OCI-LY7 (cell line): ENCODE results near the gene CAP1. TPM values are rescaled to one million over a fixed set of nuclear protein-coding genes. Genes with fewer than 3 reads are reported as not detected.

Source experiments
- BruUV-seq: library from RNA; stranded (reverse); fragments of 400-500 nt; replicated peaks from 2 replicates; lab custom pipeline; 2021; lab: Mats Ljungman, UMichigan
- CTCF ChIA-PET: fragments of 300-600 bp; sonication (Branson Sonifier 250); formaldehyde crosslinking; loops from one replicate; lab custom pipeline; 2022; ENCODE audit warnings: antibody characterized with exemption; ENCODE audit not compliant: unreplicated experiment; lab: Charles Lee
- POLR2A ChIA-PET: fragments of 300-600 bp; sonication (Branson Sonifier 250); formaldehyde crosslinking; loops from one replicate; lab custom pipeline; 2022; ENCODE audit warnings: antibody characterized with exemption; lab: Charles Lee
- DNase-seq: peaks from one replicate; pipeline ENCODE4 v3.0.0-alpha.2; 2015; ENCODE audit warnings: low spot score
- H2AFZ ChIP-seq: fragments of 200-600 bp; sonication (generic), shearing (Covaris generic); 2 replicates; pipeline ENCODE4 v1.6.1; 2014; ENCODE audit warnings: mild to moderate bottlenecking, antibody characterized with exemption, low read length, moderate library complexity
- H3K27ac ChIP-seq: fragments of 200-600 bp; sonication (generic); 2 replicates; pipeline ENCODE4 v1.5.1; 2014; ENCODE audit warnings: mixed run types, low read depth, mild to moderate bottlenecking, moderate library complexity, low read length, inconsistent platforms; ENCODE audit not compliant: poor library complexity, severe bottlenecking
- H3K36me3 ChIP-seq: fragments of 200-600 bp; sonication (generic); 2 replicates; pipeline ENCODE4 v1.6.1; 2014; ENCODE audit warnings: mild to moderate bottlenecking, antibody characterized with exemption, low read length, moderate library complexity, mixed read lengths; ENCODE audit not compliant: insufficient read depth
- H3K4me1 ChIP-seq: fragments of 200-600 bp; sonication (generic); 2 replicates; pipeline ENCODE4 v1.5.1; 2014; ENCODE audit warnings: mild to moderate bottlenecking, low read length; ENCODE audit not compliant: insufficient read depth, poor library complexity, severe bottlenecking
- H3K4me2 ChIP-seq: fragments of 200-600 bp; sonication (generic); 2 replicates; pipeline ENCODE4 v1.6.1; 2014; ENCODE audit warnings: mild to moderate bottlenecking, low read length
- H3K4me3 ChIP-seq: fragments of 200-600 bp; sonication (generic); 2 replicates; pipeline ENCODE4 v1.5.1; 2014; ENCODE audit warnings: mild to moderate bottlenecking, low read depth, low read length; ENCODE audit not compliant: poor library complexity, severe bottlenecking
- H3K79me2 ChIP-seq: fragments of 200-600 bp; sonication (generic); 2 replicates; pipeline ENCODE4 v1.6.1; 2016; ENCODE audit warnings: low read depth, mild to moderate bottlenecking, low read length, moderate library complexity, mixed read lengths; ENCODE audit not compliant: insufficient read depth
- H3K9me2 ChIP-seq: fragments of 200-600 bp; sonication (generic); 2 replicates; pipeline ENCODE4 v1.6.1; 2016; ENCODE audit warnings: mild to moderate bottlenecking, low read length, mixed read lengths; ENCODE audit not compliant: insufficient read depth
- H3K9me3 ChIP-seq: fragments of 200-600 bp; sonication (generic); 2 replicates; pipeline ENCODE4 v1.6.1; 2014; ENCODE audit warnings: mild to moderate bottlenecking, mixed run types, low read length, mixed read lengths
- H4K20me1 ChIP-seq: fragments of 200-600 bp; sonication (generic); 2 replicates; pipeline ENCODE4 v1.6.1; 2014; ENCODE audit warnings: mild to moderate bottlenecking, antibody characterized with exemption, low read length, moderate library complexity, mixed read lengths; ENCODE audit not compliant: insufficient read depth
- CTCF ChIP-seq: fragments of 200-600 bp; sonication (generic); conservative IDR thresholded peaks from 2 replicates; pipeline ENCODE4 v1.5.1; 2014; ENCODE audit warnings: mild to moderate bottlenecking, antibody characterized with exemption, low read length, moderate library complexity, mixed read lengths
- EZH2phosphoT487 ChIP-seq: fragments of 200-600 bp; sonication (generic); IDR thresholded peaks from 2 replicates; pipeline ENCODE4 v1.6.1; 2018; ENCODE audit warnings: low read depth, borderline replicate concordance, mild to moderate bottlenecking, mixed run types, antibody characterized with exemption, low read length, moderate library complexity, mixed read lengths
- intact Hi-C: fragments of 100-400 bp; cut with micrococcal nuclease; formaldehyde crosslinking; loops from one replicate; pipeline ENCODE4 v1.10.0; 2022; ENCODE audit not compliant: unreplicated experiment
- total RNA-seq, 2 experiments: library from RNA; depleted of rRNA in 1 of 2; stranded (reverse); fragments of >200 nt in 1 of 2; shearing (Covaris generic) in 1 of 2; gene quantifications; 2 replicates each; pipeline ENCODE4 v1.2.3, GENCODE V29; 2014 to 2022

Gene CAP1
- total RNA-seq, 2 experiments from 2014 or later: 193 to 296 TPM

- CTCF ChIA-PET: interaction anchor here (1.0 kb wide), 1 partner anchor 20 kb away, joined by 3 read pairs; no protein-coding TSS in a partner anchor
- Histone ChIP-seq H3K79me2 (peaks cover 72% of the 10 kb centered on the region), H3K4me3 (peak overlapping the region; percentile 54), H3K4me1 (peaks cover 83% of the 10 kb centered on the region), H3K27ac (peak overlapping the region; percentile 90), H3K36me3 (peaks cover 82% of the 10 kb centered on the region), H2AFZ (no peak overlapping the region), H3K4me2 (peak overlapping the region; percentile 76), H3K9me2 (no peaks in the 10 kb centered on the region), H3K9me3 (no peaks in the 10 kb centered on the region), H4K20me1 (no peaks in the 10 kb centered on the region)
- intact Hi-C loops: loop anchor here (1.0 kb wide), 1 partner anchor 19 kb away; the partner anchor contains the start of gene CAP1
- POLR2A ChIA-PET: interaction anchor here (1.1 to 6.6 kb wide), 7 partner anchors 9 to 140 kb away, joined by 3 to 54 read pairs (median 5); partner anchors contain the start of gene CAP1
- TSS peak; percentile 55 for BruUV-seq
- DNase-seq: peak; percentile 78
- TF ChIP-seq CTCF (peak; percentile 75), EZH2phosphoT487 (no peak)
Observed at GRCh38 chr1:40059338-40059959, 18.9 kb downstream of the CAP1 start.

GRCh38 chr1:40059960-40060750, 19.6 kb downstream of the CAP1 start:
- TF ChIP-seq EZH2phosphoT487: no peak
- TF ChIP-seq CTCF: no peak
- no peaks in the 10 kb centered on the region for H4K20me1 ChIP-seq
- peak overlapping the region; percentile 54 for H3K4me3 ChIP-seq
- H3K4me1 ChIP-seq: peaks cover 91% of the 10 kb centered on the region
- H3K9me2 ChIP-seq: no peaks in the 10 kb centered on the region
- peak; percentile 50 for DNase-seq
- H3K27ac ChIP-seq: peak overlapping the region; percentile 90
- peaks cover 87% of the 10 kb centered on the region for H3K36me3 ChIP-seq
- H3K9me3 ChIP-seq: no peaks in the 10 kb centered on the region
- intact Hi-C loops: loop anchor here (1.0 kb wide), 1 partner anchor 20 kb away; the partner anchor contains the start of gene CAP1
- POLR2A ChIA-PET: interaction anchor here (0.6 to 6.6 kb wide), 8 partner anchors 10 to 141 kb away, joined by 3 to 54 read pairs (median 4); partner anchors contain the start of gene CAP1
- H3K79me2 ChIP-seq: peaks cover 65% of the 10 kb centered on the region
- CTCF ChIA-PET: interaction anchor here (1.0 to 1.1 kb wide), 2 partner anchors 20 to 21 kb away, joined by 3 read pairs; partner anchors contain the start of gene CAP1
- no peak overlapping the region for H2AFZ ChIP-seq
- peak overlapping the region; percentile 76 for H3K4me2 ChIP-seq
- no TSS peak for BruUV-seq
